ENCODE measurements around the gene MYO1B.
A peak's percentile ranks its signal among the peaks of the same experiment; 100 is the strongest.

MYO1B gene

DNA sequence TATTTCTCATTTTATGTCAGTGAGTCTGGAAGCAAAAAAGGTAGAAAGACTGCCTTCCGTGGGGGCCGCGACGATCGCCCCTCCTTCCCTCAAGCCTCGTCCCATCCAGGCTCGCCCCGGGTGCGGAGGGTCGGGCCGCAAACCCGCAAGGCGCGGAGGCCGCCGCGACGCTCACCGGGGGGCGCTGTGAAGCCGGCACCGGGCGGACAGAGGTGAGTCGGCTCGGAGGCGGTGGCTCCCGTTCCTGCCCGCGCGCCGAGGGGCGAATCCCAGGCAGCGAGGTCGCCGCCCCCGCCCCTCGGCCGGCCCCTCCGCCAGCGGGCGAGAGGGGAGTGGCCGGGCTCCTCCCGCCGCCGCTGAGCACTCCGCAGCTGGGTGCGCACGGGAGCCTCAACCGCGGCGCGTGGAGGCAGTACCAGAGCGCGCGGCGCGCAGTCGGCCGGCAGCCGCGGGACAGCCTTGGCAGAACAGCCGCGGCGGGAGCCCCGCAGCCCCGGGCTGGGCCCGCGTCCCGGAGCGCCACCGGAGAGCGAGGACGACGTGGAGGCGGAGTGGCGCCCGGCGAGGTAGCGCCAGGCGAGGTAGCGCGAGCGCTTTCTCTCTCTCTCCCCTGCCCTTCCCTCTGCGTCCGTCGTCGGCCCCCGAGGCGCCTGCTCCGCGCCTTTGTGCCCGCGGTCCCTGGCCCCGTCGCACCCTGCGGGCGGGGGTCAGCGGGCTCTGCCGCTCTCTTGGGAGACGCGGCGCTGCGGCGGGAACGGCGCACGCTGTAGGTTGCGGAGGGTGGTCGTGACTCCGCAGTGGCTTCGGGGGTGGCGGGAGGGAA, at the start of gene MYO1B:
MYO1B (plus strand) TSS at position 359 of the 823 bp plus-strand sequence. CDS start 31,492 bp downstream, outside the sequence.
- DNase-seq (ENCODE audit: low read depth): peak; percentile 48

GRCh38 chr2:191197096-191197495, 48.1 kb upstream of the MYO1B start:
- no peak for DNase-seq (ENCODE audit: low read depth)

DNA sequence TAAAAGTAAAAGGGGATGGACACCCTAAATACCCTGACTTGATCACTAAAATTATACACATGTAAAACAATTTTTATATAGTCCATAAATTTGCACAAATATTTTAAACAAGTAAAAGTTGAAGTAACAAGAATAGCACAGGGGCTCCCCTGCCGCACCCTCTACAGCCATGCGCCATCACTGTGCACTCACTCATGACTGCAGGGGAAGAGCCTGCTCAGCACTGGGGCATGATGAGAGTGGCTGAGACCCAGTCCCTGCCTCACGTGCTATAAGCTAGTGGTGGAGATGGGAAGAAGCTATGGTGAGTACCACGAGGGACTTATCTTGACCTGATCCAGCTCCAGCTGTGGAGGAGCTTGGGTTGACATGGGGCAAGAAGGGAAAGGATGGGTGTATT, 46.9 kb upstream of the MYO1B start:
- no peak for DNase-seq (ENCODE audit: low read depth)

GRCh38 chr2:191199929-191200512, 45.2 kb upstream of the MYO1B start:
- no peak for DNase-seq (ENCODE audit: low read depth)

DNA sequence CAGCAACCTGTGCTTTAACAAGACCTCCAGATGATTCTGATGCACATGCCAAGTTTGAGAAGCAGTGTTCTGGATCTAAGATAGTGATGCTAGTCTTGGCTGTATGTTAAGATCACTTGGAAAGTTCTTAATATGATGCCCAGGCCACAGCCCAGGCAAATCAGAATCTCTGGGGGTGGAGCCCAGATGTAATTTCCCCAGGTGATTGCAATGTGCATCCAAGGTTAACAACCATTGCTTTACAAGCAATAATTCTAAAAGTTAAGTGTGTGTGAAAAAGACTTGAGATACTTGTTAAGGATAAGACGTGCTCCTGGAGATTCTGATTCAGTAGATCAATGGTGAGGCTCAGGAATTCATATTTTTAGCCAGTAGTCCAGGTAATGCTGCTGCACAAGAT, 44.3 kb upstream of the MYO1B start:
- no peak for DNase-seq (ENCODE audit: low read depth)

DNA sequence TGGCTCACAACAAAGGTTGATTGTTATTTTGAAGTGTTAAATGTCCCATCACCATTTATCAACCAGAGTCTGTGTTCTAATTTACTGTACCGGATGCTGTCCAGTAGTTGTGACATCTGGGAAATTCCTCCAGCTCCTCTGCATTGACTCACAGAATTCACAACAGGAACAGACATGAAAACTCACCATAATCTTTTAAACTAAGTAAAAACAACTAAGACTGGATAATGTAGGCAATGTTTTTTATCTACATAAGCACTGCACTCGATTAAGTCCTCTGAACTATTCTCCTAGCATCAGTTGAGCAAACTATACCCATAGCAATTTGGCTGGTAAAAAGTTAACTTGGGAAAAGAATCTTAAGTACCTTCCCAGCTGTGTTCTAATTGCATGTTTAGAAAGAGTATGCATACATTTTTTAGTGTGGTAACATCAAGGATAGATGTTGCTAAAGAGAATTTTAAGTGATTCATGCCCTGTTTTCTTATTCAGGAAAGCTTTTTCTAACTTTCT, 42.9 kb upstream of the MYO1B start:
- DNase-seq (ENCODE audit: low read depth): no peak

- DNase-seq (ENCODE audit: low read depth): no peak
Measured at GRCh38 chr2:191202881-191203397, 42.3 kb upstream of the MYO1B start.

DNA sequence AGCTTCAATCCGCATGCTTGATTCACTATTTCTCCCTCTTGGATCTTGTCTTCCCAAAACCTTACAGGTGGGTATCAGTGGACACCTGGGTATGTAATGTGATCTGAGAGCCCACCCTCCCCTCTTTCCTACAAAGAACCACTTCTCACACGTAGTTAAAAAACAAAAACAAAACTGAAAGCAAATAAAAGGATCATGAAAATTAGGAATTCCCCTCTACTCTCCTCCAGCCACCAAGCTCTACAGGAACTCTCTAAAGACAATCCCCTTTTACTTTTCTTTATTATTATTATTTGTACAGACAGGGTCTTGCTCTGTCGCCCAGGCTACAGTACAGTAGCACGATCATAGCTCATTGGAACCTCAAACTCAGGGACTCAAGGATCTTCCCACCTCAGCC, 40.8 kb upstream of the MYO1B start:
- no peak for DNase-seq (ENCODE audit: low read depth)

DNA sequence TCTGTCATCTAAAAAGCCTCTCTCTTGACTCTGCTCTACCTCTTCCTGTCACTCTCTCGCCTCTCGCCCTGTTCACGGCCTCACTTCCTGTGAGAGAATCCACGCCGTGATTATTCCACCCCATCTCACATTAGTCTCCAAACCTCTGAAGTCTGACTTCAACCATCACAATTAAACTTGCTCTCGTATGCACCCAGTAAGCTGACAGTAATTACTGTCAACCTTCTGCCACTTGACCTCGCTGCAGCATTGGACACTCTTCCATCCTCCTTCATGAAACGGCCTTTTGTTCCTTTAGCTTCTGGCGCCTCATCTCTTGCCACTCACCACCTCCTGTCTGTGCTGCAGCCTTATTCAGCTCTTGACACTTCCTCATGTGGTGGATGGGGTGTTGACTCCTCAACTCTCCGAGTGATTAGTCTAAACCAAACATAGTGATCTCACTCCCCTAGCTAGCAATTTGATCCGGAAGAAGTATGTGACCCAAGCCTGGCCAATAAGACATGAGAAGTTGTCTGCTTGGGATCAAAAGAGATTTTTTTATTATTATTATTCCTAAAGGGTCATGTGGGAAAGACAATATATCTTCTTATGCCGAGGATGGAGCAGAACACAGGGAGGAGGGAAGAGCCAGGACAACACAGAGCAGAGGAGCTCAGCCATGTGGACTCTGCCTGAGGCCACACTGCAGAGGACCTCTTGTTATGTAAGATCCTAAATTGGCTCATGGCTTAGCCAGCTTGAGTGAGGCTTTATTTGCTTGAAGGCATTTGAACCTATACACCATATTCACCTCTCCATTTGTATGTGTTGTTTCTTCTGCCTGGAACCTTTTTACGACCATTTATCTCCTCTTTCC, 38.4 kb upstream of the MYO1B start:
- DNase-seq (ENCODE audit: low read depth): no peak

DNA sequence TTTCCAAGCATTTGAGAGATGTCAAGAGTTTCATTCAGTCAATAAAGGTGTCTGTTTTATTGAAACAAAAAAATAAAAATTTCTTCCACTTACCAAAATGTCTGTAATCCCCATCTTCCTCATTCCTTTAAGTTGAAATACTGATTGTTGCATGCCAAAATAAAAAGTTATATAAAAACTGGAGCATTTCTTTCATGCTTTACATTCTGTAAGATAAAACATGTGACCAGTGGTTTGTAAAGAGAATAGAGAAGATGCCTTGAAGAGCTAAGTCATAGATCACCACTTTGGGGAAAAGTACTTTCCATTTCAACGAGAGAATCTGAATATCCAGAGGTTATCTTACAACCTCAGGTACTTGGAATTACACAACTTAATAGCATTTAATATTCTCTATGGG, 35.9 kb upstream of the MYO1B start:
- DNase-seq (ENCODE audit: low read depth): no peak

DNA sequence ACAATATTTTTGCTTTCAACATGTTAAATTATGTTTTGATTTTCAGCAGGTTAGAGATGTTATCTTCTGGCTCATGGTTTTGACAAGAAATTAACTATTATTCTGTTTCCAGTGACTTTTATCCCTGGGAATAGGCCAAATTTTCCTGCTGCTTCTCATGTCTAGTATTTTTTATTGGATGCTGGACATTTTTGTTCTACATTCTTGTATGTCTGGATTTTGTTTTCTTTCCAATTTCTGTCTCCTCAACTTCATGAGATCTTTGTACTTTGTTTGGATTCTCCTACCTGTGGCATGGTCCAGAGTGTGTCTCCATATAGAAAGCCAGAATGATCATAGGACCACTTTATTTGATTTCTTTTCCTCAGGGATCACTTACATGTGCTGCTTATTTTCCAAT, 33.1 kb upstream of the MYO1B start:
- DNase-seq (ENCODE audit: low read depth): no peak

GRCh38 chr2:191213333-191213732, 31.9 kb upstream of the MYO1B start:
- DNase-seq (ENCODE audit: low read depth): no peak

GRCh38 chr2:191215230-191215629, 30.0 kb upstream of the MYO1B start:
- no peak for DNase-seq (ENCODE audit: low read depth)

- no peak for DNase-seq (ENCODE audit: low read depth)
Measured at GRCh38 chr2:191215666-191216065, 29.5 kb upstream of the MYO1B start.

DNA sequence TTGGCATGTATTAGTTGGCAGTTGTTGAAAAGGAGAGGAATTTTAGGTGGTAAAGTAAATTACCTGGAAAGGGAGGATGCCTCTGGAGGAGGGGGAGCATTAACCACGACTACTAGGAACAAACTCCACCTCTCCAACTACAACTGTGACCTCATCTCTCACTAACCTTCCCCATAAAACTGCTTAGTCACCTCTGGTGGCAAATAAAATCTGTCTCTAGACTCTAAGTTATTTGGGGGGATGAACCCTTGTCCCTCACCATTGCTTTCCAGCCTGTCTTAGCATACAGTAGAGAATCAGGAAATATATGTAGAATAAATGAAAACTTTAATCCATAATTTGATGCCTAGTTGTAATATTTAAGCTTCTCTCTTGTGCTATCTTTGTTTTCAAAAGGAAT, 27.6 kb upstream of the MYO1B start:
- no peak for DNase-seq (ENCODE audit: low read depth)

GRCh38 chr2:191218292-191218898, 26.8 kb upstream of the MYO1B start:
- DNase-seq (ENCODE audit: low read depth): no peak

GRCh38 chr2:191220671-191221070, 24.5 kb upstream of the MYO1B start:
- DNase-seq (ENCODE audit: low read depth): no peak

GRCh38 chr2:191221666-191222065, 23.5 kb upstream of the MYO1B start:
- no peak for DNase-seq (ENCODE audit: low read depth)

DNA sequence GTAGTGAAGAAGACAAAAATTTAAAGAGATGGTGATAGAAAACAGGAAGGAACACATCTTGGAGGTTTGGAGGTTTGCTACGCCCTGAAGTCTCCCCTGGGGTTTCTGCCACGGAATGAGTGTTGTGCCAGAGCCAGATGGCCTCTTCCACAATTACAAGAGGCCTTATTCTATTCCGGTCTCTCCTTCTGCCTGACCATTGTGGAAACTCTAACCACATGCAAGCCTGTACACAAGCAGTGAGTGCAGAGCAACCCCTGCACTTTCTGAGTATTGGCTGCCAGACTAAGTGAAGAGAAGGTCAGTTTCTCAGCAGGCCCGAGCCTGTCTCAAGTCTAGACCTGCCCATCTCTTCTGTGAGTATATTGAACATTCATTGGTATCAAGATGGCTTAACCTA, 22.7 kb upstream of the MYO1B start:
- DNase-seq (ENCODE audit: low read depth): no peak

DNA sequence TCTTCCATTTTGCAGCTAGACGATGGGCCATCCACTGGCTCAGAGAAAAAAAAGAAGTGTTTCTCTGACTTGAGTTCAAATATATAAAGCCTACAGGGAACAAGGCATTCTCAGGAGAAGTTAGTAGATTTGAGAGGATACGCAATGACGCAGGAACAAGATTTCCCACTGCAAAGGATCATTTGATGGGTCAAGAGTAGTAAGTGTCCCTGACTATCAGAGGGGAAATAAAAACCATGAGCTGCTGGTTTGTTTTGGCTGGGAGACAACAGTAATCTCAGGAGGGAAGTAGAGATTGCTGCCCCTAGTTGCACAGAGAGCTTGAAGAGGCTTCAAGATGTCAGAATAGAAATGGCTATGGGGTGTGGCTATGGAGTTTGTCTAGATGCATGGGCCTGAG, 22.3 kb upstream of the MYO1B start:
- DNase-seq (ENCODE audit: low read depth): no peak

DNA sequence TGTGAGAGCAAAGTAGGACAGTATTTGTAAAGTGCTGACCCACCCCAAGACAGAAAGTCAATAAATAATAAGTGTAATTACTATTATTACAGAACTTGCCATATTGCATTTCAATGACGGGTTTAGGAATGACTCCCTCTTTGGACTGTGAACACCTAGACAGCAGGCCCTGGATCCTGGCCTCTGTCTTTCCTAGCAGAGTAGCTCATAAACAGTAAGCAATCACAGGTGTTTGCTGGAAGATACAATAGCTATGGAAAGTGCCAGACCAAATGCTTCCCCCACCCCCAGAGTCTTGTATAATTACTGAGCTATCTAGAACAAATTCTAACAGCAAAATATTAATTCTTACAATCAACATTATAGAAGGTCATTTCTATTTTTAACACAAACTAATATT, 20.1 kb upstream of the MYO1B start:
- no peak for DNase-seq (ENCODE audit: low read depth)

GRCh38 chr2:191225690-191226089, 19.5 kb upstream of the MYO1B start:
- DNase-seq (ENCODE audit: low read depth): no peak
